Jurkat, Clone E6-1 (cell line): ENCODE results near the gene TTLL10. TPM values are rescaled to one million over a fixed set of nuclear protein-coding genes. Genes with fewer than 3 reads are reported as not detected.

Experiments used
- DNase-seq: peaks from one replicate; pipeline ENCODE4 v3.0.0-alpha.2; 2011; ENCODE audit warnings: low read depth, low spot score
- H3K4me3 ChIP-seq: 2 replicates; pipeline ENCODE4 v1.5.1; 2011; ENCODE audit warnings: mild to moderate bottlenecking, low read length, control low read depth, moderate library complexity
- polyA plus RNA-seq: library from polyadenylated mRNA; unstranded; fragments of >200 nt; gene quantifications from one replicate; pipeline ENCODE4 v1.2.1, GENCODE V29; 2012; ENCODE audit warnings: missing spikeins; ENCODE audit not compliant: insufficient read length, insufficient read depth

The TTLL10 gene
- polyA plus RNA-seq: not detected

GRCh38 chr1:1173793-1174415, at the start of gene TTLL10:
TSS of gene TTLL10 (plus strand) at chr1:1173880. CDS start at chr1:1179216, 5,336 bp downstream.
- no peak within 1 kb of the TSS for H3K4me3 ChIP-seq
- no peak for DNase-seq

GRCh38 chr1:1124508-1124785, 49.2 kb upstream of the TTLL10 start:
- H3K4me3 ChIP-seq: no peak overlapping the region
- no peak for DNase-seq

DNA sequence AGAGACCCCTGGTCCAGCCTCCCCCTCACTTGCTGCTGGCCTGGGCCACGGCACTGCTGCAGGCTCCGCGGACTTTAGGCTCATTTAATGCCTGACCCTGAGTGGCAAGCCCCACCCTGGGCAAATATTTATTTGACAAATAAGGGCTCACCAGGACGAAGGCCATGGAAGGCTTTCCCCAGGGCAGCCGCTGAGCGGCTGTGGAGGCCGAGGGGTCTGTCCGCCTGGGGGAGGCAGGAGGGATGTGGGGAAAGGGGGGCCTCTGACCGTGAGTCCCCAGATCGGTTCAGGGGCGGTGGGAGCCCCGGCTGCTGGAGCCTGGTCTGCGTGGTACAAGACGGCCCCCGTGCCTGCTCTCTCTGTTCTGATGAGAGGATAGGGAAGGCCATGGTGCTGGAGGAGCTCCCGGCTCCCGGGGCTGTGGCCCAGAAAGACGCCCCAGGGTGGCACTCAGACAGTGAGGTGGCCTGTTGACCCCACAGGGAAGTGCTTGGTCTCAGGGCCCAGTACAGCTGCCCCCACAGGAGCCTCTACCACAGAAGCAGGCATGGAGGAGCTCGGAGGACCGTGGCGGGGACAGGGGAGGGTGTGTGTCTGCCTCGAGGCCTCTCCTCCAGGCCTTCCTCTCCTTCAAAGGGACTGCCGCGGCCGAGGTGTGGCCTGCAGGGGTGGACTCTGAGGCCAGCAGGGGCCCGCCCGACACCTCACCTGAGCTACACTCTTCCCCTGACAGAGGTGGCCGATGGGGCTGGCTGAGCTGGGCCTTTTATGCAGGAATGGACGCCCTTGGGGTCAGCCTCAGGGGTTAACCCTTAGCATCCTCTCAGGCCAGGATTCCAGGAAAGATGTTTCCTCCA, 48.7 kb upstream of the TTLL10 start:
- DNase-seq: no peak
- H3K4me3 ChIP-seq: no peak overlapping the region

GRCh38 chr1:1125945-1126344, 47.7 kb upstream of the TTLL10 start:
- DNase-seq: no peak
- H3K4me3 ChIP-seq: no peak overlapping the region

DNA sequence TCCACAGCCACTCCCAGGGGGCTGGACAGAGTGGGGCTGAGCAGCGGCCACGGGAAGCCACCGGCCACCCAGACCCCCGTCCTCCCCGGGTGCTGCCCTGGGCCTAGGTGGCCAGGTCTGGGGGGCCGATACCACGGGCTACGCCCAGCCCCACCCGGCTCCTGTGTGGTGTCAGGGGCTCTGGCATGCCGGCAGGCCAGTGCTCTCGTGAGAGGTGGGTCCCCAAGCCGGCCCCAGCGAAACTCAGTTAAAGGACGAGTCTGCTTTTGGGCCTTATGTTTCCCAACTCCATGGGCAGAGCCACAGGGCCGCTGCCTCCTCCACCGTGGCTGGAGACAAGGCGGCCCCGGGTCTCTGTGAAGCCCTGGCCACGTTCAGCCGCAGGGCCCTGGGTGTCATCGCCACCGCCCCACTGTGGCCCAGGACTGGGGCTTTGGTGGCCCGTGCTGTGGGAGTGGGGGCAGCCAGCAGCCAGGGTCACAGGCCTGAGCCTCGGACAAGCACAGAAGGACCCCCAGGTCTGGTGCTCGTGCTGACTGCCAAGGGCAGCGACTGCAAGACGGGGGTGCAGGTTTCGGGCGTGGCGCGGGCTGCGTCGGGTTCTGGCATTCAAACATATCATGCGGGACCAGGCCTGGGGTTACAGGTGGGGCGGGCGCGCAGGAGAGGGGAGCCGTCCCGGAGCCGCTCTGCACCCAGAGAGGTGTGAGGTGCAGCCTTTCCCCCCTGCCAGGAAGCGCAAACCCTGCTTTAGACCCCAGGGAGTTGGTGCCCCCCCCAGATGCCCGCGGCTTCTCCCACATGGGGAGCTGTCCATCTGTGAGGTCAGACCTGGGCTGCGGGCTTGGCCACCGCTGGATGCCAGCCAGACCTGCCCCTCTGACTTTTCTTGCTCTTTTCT, 45.9 kb upstream of the TTLL10 start:
- DNase-seq: no peak
- no peak overlapping the region for H3K4me3 ChIP-seq

DNA sequence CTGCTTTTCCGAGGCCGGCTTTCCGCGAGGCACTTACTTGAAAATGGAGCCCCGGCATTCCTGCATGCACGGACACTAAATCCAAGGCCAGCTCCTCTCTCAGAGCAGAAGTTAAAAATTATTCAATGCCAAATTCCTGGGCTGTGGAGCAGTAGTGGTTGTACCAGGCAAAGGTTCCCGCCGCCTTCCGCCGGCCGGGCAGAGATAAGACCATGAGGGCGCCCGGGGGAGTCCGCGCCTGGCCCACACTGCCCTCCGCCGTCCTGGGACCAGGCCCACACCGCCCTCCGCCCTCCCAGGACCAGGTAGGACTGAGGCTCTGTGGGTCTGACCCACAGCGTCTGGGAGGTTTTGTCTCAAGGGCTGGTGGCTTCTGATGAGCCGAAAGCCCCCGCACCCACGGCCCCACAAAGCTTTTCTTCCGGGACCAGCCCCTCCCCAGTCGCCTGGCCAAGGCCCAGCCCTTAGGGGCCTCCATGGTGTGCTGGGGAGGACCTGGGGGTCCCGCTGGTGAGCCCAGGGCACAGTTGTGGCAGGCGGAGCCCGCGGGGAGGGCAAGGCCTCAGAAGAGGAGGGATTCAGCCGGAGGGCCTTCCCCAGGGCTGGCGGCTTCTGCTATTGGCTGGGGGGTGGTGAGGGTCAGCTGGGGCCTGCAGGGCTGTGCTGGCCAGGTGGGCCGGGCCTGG, 45.1 kb upstream of the TTLL10 start:
- no peak overlapping the region for H3K4me3 ChIP-seq
- no peak for DNase-seq

DNA sequence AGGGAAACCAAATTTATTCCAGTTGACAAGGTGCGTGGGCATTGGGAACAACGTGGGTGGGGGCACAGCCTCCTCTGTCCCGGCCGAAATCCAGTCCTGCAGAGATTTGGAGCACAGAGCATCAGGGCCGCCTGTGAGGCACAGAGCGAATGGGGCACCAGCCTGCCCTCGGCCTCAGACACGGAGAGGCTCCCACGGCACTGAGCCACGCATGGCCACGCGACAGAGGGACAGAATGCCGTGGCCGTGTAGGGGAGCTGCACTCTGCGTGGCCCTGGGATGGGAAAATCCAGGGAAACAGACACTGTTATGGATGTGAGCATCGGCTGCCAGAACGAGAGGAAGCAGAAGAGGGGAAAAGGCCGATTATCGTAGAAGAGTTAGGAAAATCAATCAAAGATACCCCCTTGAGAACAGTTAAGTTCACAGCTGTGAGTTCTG, 44.3 kb upstream of the TTLL10 start:
- no peak for DNase-seq
- H3K4me3 ChIP-seq: no peak overlapping the region

DNA sequence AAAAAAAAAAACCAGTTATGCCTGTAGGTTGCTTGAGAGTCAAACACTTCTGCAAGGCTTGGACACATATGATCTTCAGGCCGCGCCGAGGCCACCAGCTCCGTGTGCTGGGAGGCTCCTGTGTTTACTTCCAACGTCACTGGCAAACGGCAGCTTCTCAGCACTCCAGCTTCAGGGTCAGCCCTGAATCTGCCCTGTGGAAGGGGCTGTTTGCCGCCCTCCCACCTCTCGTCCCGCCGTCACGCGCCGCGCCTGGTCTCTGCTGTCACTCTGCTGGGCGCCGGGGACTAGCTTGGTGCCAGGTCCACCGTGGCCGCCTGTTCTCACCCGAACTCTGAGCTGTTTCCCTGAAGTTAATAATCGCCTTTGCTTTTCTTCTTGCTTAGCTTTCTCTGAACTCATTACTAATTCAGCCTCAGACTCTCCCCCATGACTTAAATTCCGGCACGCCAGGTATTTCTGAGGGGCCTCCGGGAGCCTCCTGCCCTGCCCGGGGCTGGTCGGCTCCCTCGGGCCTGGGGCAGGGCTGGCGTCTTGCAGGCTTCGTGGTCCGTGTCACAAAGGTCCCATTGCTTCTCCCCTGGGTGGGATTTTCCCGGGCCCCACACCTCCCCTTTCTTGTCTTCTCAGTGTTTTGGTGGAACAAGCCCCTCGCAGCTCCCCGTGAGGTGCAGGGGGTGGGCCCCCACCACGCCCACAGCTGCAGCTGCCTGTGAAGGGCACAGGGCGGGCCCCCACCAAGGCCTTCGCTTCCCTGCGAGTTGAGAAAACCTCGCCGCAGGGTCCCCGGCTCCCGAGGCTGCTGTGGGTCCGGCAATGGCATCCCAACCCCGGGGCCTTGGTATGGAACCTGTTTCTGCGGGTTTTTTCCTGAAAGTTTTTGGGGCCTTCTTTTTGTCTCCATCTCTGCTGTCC, 43.2 kb upstream of the TTLL10 start:
- no peak overlapping the region for H3K4me3 ChIP-seq
- DNase-seq: no peak

- no peak overlapping the region for H3K4me3 ChIP-seq
- no peak for DNase-seq
Observed at GRCh38 chr1:1132042-1132950, 41.4 kb upstream of the TTLL10 start.

- DNase-seq: no peak
- H3K4me3 ChIP-seq: no peak overlapping the region
Observed at GRCh38 chr1:1132956-1133750, 40.5 kb upstream of the TTLL10 start.

DNA sequence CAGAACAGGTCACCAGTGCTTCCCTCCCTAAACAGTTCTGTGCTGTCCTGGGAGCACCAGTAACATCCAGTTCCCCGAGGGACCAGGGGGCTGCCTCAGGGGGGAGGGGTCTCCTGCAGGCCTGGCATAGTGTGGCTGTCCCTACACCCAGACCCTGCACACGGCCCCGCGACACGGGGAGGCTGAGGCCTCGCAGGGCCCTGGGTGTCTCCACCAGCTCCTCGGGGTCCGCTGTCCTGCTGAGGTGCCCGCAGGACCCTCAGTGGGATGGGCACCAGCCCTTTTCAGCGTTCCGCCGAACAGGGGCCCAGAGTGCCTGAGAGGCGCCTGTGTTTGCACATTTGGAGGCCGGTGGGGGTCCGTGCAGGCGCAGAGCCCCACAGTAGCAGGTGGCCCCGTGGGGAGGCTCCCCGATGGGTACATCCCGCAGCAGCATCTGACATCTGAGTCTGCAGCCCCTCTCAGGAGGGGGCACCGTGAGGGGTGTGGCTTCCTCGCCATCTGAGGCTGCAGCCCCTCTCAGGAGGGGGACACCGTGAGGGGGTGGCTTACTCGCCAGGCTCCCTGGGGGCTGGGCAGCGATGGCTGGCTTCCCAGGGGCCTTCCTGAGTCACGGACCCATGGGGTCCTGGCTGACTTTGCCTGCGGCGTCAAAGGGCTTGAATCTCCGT, 39.2 kb upstream of the TTLL10 start:
- no peak for DNase-seq
- H3K4me3 ChIP-seq: no peak overlapping the region

DNA sequence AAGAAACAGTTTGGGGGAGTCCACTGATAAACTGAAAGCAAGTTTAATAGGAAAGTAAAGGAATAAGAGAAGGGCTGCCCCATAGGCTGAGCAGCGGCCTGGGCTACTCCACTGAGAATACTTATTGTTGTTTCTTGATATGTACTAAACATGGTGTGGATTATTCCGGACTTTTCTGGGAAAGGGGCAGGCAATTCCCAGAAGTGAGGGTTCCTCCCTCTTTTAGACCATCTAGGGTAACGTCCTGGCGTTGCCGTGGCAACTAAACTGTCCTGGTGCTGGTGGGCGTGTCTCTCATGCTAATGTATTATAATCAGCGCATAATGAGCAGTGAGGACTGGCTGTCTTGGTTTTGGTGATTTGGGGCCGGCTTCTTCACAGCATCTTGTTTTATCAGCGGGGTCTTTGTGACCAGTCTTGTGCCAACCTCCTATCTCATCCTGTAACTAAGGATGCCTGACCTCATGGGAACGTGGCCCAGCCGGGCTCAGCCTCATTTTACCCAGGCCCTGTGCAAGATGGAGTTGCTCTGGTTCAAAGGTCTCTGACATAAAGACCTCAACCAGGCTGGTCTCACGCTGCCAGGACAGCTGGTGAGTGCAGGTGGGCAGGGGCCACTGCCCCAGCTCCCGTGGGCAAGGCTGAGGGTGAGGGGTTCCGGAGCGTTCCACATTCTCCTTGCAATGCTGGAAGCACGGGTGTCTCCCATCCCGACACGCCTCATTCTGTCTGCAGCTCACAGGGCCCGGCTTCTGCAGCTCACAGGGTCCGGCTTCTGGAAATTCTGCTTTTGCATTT, 38.1 kb upstream of the TTLL10 start:
- DNase-seq: no peak
- H3K4me3 ChIP-seq: no peak overlapping the region

- no peak overlapping the region for H3K4me3 ChIP-seq
- no peak for DNase-seq
Observed at GRCh38 chr1:1136547-1137230, 37.0 kb upstream of the TTLL10 start.

GRCh38 chr1:1137256-1138045, 36.2 kb upstream of the TTLL10 start:
- peak overlapping the region; percentile 16 for H3K4me3 ChIP-seq
- peak; percentile 41 for DNase-seq
